Keratinocyte (primary cell): ENCODE measurements around the gene DPH5. TPM values are rescaled to one million over a fixed set of nuclear protein-coding genes. Genes with fewer than 3 reads are reported as not detected.
A peak's percentile ranks its signal among the peaks of the same experiment; 100 is the strongest.

Source experiments
- DNase-seq: peaks from one replicate; pipeline ENCODE4 v3.0.0-alpha.2; 2011; ENCODE audit warnings: low read depth, missing footprints, low spot score
- FAIRE-seq: peaks from 2 replicates; lab custom pipeline; 2011; peaks lifted over from hg19 to GRCh38; lab: Jason Lieb, UNC
- H2AFZ ChIP-seq: 2 replicates; pipeline ENCODE4 v1.6.0; 2012; ENCODE audit warnings: low read length, control low read depth, inconsistent platforms; ENCODE audit not compliant: control insufficient read depth
- H3K27ac ChIP-seq: 2 replicates; pipeline ENCODE4 v1.5.1; 2011; ENCODE audit warnings: low read length; ENCODE audit not compliant: control insufficient read depth, insufficient read depth
- H3K27me3 ChIP-seq: 3 replicates; pipeline ENCODE4 v1.6.0; 2011; ENCODE audit warnings: low read length; ENCODE audit not compliant: control insufficient read depth, insufficient read depth; ENCODE audit errors: extremely low read depth
- H3K36me3 ChIP-seq, 2 experiments: 2 replicates in 1 of 2; 3 replicates in 1 of 2; pipeline ENCODE4 v1.5.1; 2011; ENCODE audit warnings: low read length in 2 of 2, mild to moderate bottlenecking in 1 of 2; ENCODE audit not compliant: control insufficient read depth in 2 of 2, insufficient read depth in 2 of 2; ENCODE audit errors: extremely low read depth in 1 of 2
- H3K4me1 ChIP-seq: 3 replicates; pipeline ENCODE4 v1.5.1; 2011; ENCODE audit warnings: low read length; ENCODE audit not compliant: control insufficient read depth, insufficient read depth; ENCODE audit errors: extremely low read depth
- H3K4me2 ChIP-seq: 3 replicates; pipeline ENCODE4 v1.6.0; 2011; ENCODE audit warnings: low read depth, low read length; ENCODE audit not compliant: control insufficient read depth, insufficient read depth; ENCODE audit errors: extremely low read depth
- H3K4me3 ChIP-seq, 3 experiments: fragments of 200-600 bp in 1 of 3; sonication (generic) in 1 of 3; 2 replicates in 2 of 3; 3 replicates in 1 of 3; pipeline ENCODE4 v1.5.1; 2011 to 2016; ENCODE audit warnings: low read length in 3 of 3, mild to moderate bottlenecking in 3 of 3, control low read depth in 2 of 3, inconsistent platforms in 1 of 3, low read depth in 1 of 3, mixed read lengths in 1 of 3, mixed run types in 1 of 3, moderate library complexity in 1 of 3; ENCODE audit not compliant: control insufficient read depth in 2 of 3, insufficient read depth in 2 of 3; ENCODE audit errors: extremely low read depth in 1 of 3
- H3K79me2 ChIP-seq: 2 replicates; pipeline ENCODE4 v1.6.0; 2012; ENCODE audit warnings: low read length; ENCODE audit not compliant: control insufficient read depth, insufficient read depth
- H3K9ac ChIP-seq: 3 replicates; pipeline ENCODE4 v1.6.0; 2011; ENCODE audit warnings: low read length; ENCODE audit not compliant: control insufficient read depth, insufficient read depth; ENCODE audit errors: extremely low read depth
- H3K9me1 ChIP-seq: 3 replicates; pipeline ENCODE4 v1.6.0; 2011; ENCODE audit warnings: low read length; ENCODE audit not compliant: control insufficient read depth, insufficient read depth; ENCODE audit errors: extremely low read depth
- H3K9me3 ChIP-seq: 2 replicates; pipeline ENCODE4 v1.5.1; 2012; ENCODE audit warnings: low read depth, low read length; ENCODE audit not compliant: control insufficient read depth
- H4K20me1 ChIP-seq: 3 replicates; pipeline ENCODE4 v1.6.0; 2011; ENCODE audit warnings: low read length; ENCODE audit not compliant: control insufficient read depth, insufficient read depth; ENCODE audit errors: extremely low read depth
- EZH2 ChIP-seq: IDR thresholded peaks from one replicate; pipeline ENCODE4 v1.6.1; 2012; ENCODE audit warnings: inconsistent platforms, mild to moderate bottlenecking, low read length, moderate library complexity
- dilution Hi-C: fragments of 300-500 bp; cut with MboI; formaldehyde crosslinking; loops from one replicate; pipeline ENCODE4 v1.7.0; 2020; ENCODE audit warnings: low sequenced_read_pairs; ENCODE audit not compliant: extremely low pct_ligation_motif_present
- polyA plus RNA-seq, 5 experiments: library from polyadenylated mRNA; depleted of rRNA in 3 of 5; stranded (reverse) in 3 of 5; stranded (forward) in 1 of 5; unstranded in 1 of 5; fragments of >200 nt; gene quantifications; 1 replicate in 1 of 5; 2 replicates in 3 of 5; 3 replicates in 1 of 5; pipeline versions ENCODE4 v1.2.1 to v1.2.3, GENCODE V29; 2011 to 2012; ENCODE audit warnings: missing spikeins in 2 of 5, low read depth in 1 of 5, low replicate concordance in 1 of 5
- TF ChIP-seq, protein P1 (sequence below), 3 experiments: IDR thresholded peaks in 1 of 3; conservative IDR thresholded peaks in 1 of 3; optimal IDR thresholded peaks in 1 of 3; 2 replicates in 2 of 3; 3 replicates in 1 of 3; pipeline versions ENCODE3 to v1.5.1; 2011; ENCODE audit warnings: low read length in 3 of 3, mild to moderate bottlenecking in 3 of 3, moderate library complexity in 2 of 3, control low read depth in 1 of 3, inconsistent platforms in 1 of 3; ENCODE audit not compliant: insufficient read depth in 2 of 3; ENCODE audit errors: extremely low read depth in 1 of 3

The DPH5 gene
- polyA plus RNA-seq, 1 donor (not counting 4 experiments of a cell fraction or from before 2014, with no cell fraction given): 98.0 TPM

DNA sequence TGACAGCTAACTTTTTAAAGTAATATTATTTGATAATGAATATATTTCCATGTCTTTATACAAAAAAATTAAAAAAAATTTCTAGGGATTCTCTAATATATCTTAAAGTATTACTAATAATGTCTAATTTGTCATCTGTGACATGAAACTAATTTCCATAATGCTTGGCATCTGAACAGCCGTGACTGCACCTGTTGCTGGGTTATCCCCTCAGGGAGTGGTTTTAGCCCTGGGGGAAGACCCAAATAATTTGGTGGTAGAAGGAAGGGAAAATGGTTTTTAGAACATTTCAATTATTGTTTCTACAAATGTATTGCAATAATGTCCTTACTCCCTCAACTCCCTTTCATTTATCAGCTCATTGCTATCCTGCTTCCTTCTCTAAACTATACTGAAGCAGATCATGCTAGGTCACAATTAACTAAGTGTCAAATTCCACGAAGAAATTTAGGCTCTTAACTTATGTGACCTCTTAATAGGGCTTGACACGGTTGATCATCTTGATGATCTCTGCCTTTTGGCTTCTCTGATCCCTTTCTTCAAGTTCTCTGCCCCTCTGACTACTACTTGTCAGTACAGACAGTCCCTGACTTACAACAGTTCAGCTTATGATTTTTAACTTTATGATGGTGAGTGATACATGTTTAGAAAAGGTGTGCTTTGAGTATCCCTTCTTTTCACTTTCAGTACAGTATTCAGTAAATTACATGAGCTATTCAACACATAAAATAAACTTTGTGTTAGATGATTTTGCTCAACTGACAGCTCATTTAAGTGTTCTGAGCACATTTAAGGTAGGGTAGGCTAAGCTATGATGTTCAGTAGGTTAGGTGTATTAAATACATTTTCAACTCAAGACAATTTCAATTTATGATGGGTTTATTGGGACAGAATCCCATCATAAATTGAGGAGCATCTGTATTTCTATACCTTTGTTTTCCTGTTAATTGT is 26.4 kb upstream of the DPH5 start:
- dilution Hi-C loops: no loop called here
- no peak overlapping the region for H3K9ac ChIP-seq
- H3K4me2 ChIP-seq: no peak overlapping the region
- H3K27me3 ChIP-seq: no peaks in the 10 kb centered on the region
- no peaks in the 10 kb centered on the region for H3K9me1 ChIP-seq
- no peaks in the 10 kb centered on the region for H3K9me3 ChIP-seq
- no peak for DNase-seq
- H3K36me3 ChIP-seq: no peaks in the 10 kb centered on the region
- no peaks in the 10 kb centered on the region for H4K20me1 ChIP-seq
- no peaks in the 10 kb centered on the region for H3K79me2 ChIP-seq
- H2AFZ ChIP-seq: no peak overlapping the region
- no peak for TF ChIP-seq EZH2
- TF ChIP-seq, protein P1, sequence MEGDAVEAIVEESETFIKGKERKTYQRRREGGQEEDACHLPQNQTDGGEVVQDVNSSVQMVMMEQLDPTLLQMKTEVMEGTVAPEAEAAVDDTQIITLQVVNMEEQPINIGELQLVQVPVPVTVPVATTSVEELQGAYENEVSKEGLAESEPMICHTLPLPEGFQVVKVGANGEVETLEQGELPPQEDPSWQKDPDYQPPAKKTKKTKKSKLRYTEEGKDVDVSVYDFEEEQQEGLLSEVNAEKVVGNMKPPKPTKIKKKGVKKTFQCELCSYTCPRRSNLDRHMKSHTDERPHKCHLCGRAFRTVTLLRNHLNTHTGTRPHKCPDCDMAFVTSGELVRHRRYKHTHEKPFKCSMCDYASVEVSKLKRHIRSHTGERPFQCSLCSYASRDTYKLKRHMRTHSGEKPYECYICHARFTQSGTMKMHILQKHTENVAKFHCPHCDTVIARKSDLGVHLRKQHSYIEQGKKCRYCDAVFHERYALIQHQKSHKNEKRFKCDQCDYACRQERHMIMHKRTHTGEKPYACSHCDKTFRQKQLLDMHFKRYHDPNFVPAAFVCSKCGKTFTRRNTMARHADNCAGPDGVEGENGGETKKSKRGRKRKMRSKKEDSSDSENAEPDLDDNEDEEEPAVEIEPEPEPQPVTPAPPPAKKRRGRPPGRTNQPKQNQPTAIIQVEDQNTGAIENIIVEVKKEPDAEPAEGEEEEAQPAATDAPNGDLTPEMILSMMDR (optimal IDR thresholded peaks at IDR 0.05 in 1 of 3, IDR thresholded peaks at IDR 0.05 in 1 of 3, conservative IDR thresholded peaks at IDR 0.05 in 1 of 3; ENCODE audit: extremely low read depth in 1 of 3, insufficient read depth in 2 of 3, low read length in 3 of 3): no peak
- no peak overlapping the region for H3K27ac ChIP-seq
- H3K4me1 ChIP-seq: no peaks in the 10 kb centered on the region
- FAIRE-seq: peak; percentile 32
- no peak overlapping the region for H3K4me3 ChIP-seq

DNA sequence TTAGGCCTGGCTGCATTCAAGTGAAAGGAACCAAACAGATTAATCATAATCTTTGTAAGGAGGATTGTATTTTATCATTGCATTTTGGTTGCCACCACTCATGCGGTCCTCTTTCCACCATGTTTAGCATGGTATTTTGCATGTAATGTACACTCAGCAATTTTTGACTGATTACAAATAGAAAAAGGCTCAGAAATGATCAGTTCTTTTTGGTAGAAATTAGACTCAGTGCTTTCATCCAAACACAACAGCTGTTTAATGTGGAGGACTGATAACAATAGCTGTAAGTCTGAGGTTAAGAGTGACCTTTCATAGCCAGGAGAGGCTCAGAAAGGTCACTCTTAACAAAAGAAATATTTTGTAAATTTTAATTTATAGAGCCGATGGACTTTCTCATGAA is 25.3 kb upstream of the DPH5 start:
- peaks cover 0 to 3% of the 10 kb centered on the region in 2 experiments for H3K36me3 ChIP-seq
- no peak overlapping the region for H3K9ac ChIP-seq
- H3K9me3 ChIP-seq: no peaks in the 10 kb centered on the region
- no peaks in the 10 kb centered on the region for H3K79me2 ChIP-seq
- H3K9me1 ChIP-seq: no peaks in the 10 kb centered on the region
- no peak overlapping the region for H3K4me2 ChIP-seq
- H3K27me3 ChIP-seq: no peaks in the 10 kb centered on the region
- DNase-seq: no peak
- dilution Hi-C loops: no loop called here
- no peaks in the 10 kb centered on the region for H4K20me1 ChIP-seq
- H3K27ac ChIP-seq: no peak overlapping the region
- H2AFZ ChIP-seq: no peak overlapping the region
- no peak overlapping the region for H3K4me3 ChIP-seq
- TF ChIP-seq EZH2: no peak
- TF ChIP-seq, protein P1 (optimal IDR thresholded peaks at IDR 0.05 in 1 of 3, IDR thresholded peaks at IDR 0.05 in 1 of 3, conservative IDR thresholded peaks at IDR 0.05 in 1 of 3; ENCODE audit: extremely low read depth in 1 of 3, insufficient read depth in 2 of 3, low read length in 3 of 3): no peak
- peak; percentile 34 for FAIRE-seq
- H3K4me1 ChIP-seq: no peaks in the 10 kb centered on the region
